Epithelial cell of proximal tubule (primary cell): Measurements from ENCODE around the gene NAGPA. TPM values are rescaled to one million over a fixed set of nuclear protein-coding genes. Genes with fewer than 3 reads are reported as not detected.
A peak's percentile ranks its signal among the peaks of the same experiment; 100 is the strongest.

Source experiments
- DNase-seq: peaks from one replicate; pipeline ENCODE4 v3.0.0-alpha.2; 2011; ENCODE audit warnings: low read depth
- H3K4me3 ChIP-seq: 2 replicates; pipeline ENCODE4 v1.5.1; 2011; ENCODE audit warnings: low read depth, mild to moderate bottlenecking, low read length
- total RNA-seq: library from RNA; depleted of rRNA; stranded (reverse); fragments of >200 nt; gene quantifications from 2 replicates; pipeline ENCODE4 v1.2.3, GENCODE V29; 2015
- TF ChIP-seq, protein P1 (sequence below): conservative IDR thresholded peaks from 2 replicates; pipeline ENCODE4 v1.5.1; 2012; ENCODE audit warnings: low read depth, mild to moderate bottlenecking, low read length

NAGPA gene
- total RNA-seq, 1 donor from 2014 or later: 15.8 TPM

- TF ChIP-seq, protein P1, sequence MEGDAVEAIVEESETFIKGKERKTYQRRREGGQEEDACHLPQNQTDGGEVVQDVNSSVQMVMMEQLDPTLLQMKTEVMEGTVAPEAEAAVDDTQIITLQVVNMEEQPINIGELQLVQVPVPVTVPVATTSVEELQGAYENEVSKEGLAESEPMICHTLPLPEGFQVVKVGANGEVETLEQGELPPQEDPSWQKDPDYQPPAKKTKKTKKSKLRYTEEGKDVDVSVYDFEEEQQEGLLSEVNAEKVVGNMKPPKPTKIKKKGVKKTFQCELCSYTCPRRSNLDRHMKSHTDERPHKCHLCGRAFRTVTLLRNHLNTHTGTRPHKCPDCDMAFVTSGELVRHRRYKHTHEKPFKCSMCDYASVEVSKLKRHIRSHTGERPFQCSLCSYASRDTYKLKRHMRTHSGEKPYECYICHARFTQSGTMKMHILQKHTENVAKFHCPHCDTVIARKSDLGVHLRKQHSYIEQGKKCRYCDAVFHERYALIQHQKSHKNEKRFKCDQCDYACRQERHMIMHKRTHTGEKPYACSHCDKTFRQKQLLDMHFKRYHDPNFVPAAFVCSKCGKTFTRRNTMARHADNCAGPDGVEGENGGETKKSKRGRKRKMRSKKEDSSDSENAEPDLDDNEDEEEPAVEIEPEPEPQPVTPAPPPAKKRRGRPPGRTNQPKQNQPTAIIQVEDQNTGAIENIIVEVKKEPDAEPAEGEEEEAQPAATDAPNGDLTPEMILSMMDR: no peak
- H3K4me3 ChIP-seq: no peak overlapping the region
- DNase-seq: no peak
These were observed 6.6 kb downstream of the NAGPA start for GRCh38 chr16:5027086-5027485.

GRCh38 chr16:5026664-5027063, 7.1 kb downstream of the NAGPA start:
- H3K4me3 ChIP-seq: no peak overlapping the region
- TF ChIP-seq, protein P1: no peak
- DNase-seq: no peak

DNA sequence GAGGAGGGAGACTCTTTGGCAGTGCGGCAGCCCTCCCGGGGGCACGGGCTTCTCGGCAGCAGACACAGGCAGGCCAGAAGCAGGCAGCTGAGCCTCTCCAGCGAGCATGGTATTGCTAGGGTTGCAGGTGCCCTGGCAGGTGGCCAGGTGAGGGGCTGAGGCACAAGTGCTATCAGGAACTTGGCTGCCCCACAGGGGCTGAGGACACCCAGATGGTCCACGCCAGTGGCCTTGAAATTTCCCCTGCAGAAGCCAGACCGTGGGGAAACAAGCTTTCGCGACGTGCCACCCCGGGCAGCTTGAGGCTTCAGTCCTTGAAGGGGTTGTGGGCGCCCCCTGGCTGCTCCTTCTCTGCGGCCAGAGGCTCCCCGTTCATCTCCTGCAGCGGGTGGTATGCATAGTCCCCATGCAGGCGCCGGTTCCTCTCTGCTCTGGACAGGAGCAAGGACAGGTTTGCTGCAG, 8.5 kb downstream of the NAGPA start:
- TF ChIP-seq, protein P1: peak; percentile 13
- no peak overlapping the region for H3K4me3 ChIP-seq
- no peak for DNase-seq

DNA sequence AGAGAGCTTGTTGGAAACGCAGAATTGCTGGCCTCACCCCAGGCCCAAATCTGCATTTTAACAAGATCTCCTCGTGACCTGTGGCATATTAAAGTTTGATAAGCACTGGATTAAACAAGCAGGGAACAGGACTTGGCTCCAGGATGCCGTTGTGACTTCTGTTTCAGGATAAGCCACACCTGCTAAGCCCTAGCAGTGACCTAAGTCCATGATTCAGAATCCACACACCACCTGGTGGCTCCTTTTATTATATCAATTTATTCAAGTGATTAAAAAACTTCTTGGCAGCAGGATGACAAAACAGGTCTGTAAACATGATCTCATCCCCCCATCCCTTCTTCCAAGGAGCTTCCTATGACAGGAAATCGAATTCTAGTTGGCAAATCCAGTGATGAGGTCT, 9.1 kb downstream of the NAGPA start:
- no peak for DNase-seq
- H3K4me3 ChIP-seq: no peak overlapping the region
- TF ChIP-seq, protein P1: peak; percentile 35

GRCh38 chr16:5022521-5022920, 11.2 kb downstream of the NAGPA start:
- no peak overlapping the region for H3K4me3 ChIP-seq
- TF ChIP-seq, protein P1: no peak
- DNase-seq: no peak

DNA sequence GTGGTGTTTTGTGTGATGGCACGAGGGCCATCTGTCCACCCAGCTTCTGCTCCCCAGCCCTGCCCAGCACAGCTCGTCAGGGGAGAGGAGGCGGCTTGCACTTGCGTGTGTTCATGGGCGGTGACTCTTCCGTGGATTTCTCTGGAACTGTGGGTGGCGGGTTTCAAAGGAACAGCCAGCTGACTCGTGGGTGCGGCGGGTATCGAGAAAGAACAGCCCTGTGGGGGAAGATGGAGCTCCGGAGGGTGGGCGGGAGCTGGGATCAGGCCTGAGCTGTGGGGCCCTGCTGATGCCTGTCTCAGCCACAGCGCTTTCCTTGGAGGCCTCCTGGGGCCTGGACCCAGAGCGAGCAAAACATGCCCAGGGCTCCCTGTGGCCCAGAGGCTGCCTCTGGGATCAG, 13.2 kb downstream of the NAGPA start:
- no peak for DNase-seq
- TF ChIP-seq, protein P1: no peak
- no peak overlapping the region for H3K4me3 ChIP-seq

DNA sequence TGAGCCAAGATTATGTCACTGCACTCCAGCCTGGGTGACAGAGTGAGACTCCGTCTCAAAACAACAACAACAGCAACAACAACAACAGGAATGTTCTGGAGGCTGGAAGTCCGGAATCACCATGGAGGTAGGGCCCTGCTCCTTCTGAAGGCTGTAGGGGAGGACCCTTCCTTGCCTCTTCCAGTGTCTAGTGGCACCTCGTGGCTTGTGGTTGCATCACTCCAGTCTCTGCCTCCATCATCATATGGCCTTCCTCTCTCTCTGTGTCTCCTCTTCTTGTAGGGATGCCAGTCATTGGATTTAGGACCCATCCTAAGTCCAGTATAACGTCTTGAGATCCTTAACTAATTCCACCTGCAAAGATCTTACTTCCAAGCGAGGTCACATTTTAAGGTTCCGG, 14.0 kb downstream of the NAGPA start:
- TF ChIP-seq, protein P1: no peak
- DNase-seq: no peak
- no peak overlapping the region for H3K4me3 ChIP-seq
